HG03432 (cell line): ENCODE results near the gene ANKRD31.
"Not testable (repeated sequence)": the region's sequence is repeated elsewhere in the genome, so short reads cannot be mapped to it uniquely, and the experiment has no call there.

ENCODE experiments used
- ATAC-seq: cut with Tn5 transposase; IDR thresholded peaks from one replicate; pipeline ENCODE4 v1.9.1; 2021; ENCODE audit warnings: mild to moderate bottlenecking, moderate library complexity; ENCODE audit not compliant: unreplicated experiment

The ANKRD31 gene, protein sequence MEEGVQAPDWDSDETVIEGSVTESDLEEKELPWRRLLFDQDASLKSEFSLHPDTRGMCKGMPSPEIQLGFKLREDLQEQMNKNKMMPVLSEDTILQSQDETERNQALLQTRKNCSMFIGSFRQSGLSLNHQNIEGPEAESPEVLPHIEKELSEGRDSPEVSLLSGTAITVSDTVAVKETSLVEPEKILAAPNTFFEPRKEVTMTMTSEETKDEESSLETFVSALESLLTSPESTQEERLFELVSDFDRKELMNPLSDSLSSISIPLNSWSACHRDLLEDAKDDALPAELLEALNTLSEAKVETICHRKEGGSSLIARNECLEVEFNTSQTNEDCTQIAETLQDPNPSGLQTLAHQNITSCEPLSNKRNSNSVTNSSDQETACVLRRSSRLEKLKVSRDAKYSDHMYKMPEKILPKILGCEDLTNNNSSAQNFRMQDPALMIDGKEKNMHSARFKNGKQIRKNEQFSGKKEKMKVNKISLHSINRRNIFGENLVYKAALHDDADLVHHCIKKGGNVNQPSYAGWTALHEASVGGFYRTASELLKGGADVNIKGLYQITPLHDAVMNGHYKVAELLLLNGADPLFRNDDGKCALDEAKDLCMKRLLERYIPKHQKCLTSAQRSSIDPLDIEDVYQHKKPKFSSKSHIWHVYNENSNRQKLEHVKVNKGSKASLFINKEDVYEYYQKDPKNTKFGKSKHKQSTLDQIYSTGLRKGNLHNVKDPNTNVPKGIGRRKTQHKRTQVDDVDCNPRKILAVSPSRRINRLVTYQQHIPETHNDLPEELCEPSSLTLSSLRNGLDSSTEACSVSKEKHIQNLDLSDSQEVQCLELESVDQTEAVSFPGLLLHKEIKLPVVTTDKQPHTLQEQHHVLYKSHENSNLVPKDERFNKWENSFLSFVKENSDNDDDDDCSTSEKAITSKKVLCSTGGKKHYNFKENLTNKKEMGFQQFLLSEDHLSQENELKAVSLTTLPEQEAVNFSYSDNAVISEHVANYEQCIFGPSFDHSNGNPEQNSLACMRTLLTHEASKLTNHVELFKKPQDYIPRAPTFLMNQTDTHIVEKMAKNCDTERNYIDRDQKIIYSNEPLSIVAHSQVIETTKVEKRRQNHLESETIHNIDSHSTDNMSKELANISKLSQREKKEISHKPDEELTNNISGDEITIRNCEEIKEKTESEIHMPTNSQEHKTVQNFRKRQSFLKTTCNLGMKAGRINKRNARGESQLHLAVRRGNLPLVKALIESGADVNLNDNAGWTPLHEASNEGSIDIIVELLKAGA (N-terminal part only)

DNA sequence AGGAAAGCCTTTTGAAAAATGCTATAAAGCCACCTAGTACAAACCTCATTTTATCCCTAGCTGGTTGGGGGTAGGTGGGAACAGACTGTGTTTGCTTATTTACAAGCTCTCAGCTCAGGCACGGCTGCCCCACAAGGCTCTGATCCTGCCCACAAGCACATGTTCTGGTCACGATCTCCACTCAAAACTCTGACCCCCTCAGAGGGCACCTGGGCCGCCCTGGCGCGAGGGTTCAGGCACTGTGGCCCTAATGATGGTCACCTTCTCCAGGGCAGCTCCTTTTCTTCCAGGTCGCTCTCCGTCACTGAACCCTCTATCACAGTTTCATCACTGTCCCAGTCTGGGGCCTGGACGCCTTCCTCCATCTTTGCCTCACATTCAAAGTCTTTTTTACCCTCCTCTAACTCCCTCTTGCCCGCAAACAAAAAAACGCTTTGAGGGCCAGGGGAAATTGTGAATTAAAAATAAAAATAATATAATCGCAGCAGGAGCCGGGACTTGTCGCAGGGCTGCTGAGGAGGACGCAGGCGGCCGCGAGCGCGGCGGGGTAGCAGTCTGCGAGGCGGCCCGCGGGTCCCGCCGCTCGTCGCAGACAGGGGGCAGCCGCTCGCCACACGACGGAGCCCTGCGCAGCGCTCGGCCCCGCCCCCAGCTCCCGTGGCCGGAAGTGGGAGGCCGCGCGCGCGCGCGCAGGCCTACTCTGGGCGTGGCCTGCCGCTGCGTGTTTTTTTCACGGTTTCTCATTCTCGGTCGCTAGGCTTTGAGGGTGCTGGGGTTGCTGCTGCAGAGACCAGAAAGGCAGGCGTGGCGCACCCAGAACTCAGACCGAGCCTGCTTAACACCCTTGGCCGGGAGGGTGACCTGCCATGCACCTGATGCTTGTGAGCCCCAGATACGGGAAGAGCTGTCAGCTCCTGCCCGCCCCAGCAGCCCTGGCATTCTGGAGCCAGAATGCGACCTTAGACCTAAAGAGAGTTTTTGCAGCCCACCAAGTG lies at the start of gene ANKRD31:
Gene ANKRD31, minus strand, starts transcription at position 557 of the 995 bp plus-strand sequence. Its CDS starts 192 bp downstream, at position 365.
- ATAC-seq = peak; percentile 99

DNA sequence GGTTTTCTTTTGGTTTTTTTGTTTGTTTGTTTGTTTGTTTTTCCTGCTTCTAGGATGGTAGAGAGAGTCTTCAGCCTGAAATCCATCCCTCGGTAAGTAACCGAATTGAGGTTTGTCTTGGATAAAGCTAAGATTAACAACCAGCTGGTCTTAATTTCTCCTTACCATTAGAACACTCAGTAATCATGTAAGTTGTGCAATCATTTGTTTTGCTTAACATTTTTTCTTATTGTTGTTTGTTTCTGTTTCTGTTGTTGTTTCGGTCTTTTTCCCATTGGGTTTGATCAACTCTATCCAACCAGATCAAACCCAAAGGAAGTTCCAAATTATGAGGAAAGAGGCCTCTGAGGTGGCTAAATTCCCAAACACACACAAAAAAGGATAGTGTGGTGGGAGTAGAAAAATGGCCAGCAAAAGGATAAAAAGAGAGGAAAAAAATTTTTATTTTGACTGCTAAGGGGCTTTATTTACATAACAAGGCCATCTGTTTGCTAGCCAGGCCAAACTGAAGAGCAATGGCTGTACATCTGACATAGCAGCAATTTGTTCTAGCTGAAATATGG lies 49.6 kb upstream of the ANKRD31 start:
- no peak for ATAC-seq

DNA sequence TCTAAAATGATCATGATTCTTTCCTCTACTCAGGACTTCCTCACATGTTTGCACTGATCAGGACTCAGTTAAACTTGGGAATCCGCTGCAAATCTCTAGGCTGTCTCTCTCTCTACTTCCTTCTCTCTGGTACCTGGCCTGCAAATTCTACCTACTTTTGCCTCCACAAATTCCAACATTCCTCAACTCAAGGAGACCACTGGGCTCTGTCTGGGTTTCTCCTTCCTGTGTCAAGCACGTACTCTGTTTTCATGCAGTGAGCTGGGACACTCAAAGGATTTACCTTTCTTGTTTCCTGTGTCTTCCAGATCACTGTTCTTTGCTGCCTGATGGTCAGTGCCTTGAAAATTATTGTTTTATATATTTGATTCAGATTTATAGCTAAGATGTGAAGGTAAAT lies 45.9 kb upstream of the ANKRD31 start:
- ATAC-seq = no peak

DNA sequence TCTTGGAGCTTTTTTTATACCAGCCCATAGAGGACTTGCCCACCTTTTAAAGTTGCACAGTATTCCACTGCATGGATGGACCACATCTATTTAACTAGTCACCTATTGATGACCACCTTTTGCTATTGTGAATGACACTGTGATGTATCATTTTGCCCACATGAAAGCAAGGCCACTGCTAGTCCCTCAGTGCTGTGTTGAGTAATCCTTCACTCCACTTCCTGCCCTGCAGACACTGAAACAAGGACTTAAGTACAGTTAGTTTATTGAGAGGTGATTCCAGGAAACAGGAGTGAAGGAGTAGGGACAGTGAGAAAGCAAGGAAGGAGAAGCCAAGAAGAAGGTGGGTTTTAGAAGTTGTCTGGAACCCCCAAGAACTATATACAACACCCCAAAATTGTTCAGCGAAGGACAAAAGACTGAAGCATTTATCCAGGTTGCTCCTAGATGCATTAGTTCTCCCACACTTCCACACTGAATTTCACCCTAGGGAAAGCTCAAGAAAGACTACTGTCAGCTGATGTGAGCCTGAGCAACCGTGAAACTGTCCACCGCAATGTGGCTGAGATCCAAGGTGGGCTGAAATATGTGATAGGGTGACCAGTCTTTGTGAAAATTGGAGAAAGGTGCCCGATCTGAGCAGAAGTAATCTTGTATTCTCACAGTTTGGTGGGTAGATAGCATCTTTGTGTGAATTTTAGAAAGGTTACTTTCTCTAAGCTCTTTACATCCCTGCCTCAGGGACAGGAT lies 45.2 kb upstream of the ANKRD31 start:
- no peak for ATAC-seq

DNA sequence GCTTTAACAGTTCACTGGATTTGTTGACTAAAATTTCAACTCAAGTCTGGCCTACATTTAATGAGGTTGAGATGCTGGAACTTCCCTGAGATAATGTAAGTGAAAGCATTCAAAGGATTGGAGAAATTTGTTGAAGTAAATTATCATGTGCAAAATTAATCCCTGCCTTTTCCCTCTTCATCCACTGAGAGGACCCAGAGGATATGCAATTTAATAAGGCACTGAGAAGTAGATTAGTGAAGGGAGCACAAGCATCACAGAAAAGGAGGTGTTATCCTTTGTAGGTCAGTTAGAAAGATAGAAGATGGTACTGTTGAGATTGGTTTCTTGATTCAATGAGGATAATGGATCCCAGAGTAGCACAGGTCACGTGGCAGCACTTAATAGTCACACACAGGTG lies 42.6 kb upstream of the ANKRD31 start:
- ATAC-seq = no peak

DNA sequence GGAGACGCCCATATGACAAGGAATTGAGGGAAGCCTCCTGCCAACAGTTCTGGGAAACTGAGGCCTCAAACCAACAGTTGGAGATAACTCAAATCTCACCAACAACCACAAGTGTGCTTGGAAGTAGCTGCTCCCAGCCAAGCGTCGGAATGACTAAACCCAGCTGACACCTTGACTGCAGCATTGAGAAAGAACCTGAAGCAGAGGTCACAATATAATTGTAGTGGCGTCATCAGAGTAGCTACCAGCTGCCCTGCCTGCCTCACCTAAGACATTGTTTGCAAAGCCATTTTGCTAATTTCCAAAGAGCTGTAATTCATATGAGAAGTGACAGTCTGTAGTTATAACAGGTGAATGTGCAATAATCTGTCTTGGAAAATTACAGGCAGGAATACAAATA lies 40.8 kb upstream of the ANKRD31 start:
- ATAC-seq = no peak

DNA sequence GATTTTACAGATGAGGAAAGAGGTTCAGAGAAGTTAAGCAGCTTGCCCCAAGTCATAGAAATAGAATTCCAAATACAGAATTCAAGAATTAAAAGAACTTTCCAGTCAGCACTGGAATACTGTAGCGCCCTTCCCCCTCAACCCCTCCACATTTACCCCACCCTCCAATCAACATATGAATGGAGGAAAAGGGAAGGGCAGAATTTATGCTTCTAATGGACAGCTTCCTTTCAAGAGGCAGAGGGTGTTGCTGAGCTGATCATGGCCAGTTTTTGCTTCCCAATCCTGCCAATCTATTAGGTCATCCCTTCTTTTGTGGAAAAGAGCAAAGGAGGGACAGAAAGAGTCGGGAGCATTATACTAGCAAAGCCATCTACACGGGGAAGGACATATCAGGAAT lies 39.1 kb upstream of the ANKRD31 start:
- ATAC-seq = no peak

DNA sequence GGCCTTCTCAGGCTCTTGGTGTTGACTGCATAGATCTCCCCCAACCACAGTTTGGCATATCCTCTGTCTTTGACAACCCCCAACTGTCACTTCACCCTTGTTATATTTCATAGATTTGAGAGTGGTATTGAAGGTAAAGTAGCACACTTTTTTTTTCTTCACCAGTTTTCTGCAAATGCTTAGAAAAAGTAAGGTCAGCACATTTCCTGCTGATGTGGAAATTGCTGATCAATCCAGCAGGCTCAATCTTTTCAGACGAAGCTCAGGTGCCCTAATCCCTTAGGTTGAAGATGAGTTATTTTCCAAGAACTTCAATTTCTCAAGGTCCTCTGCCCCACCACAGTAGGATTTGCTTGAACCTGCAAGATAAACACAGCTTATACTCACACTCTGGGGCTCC lies 38.5 kb upstream of the ANKRD31 start:
- ATAC-seq = no peak

DNA sequence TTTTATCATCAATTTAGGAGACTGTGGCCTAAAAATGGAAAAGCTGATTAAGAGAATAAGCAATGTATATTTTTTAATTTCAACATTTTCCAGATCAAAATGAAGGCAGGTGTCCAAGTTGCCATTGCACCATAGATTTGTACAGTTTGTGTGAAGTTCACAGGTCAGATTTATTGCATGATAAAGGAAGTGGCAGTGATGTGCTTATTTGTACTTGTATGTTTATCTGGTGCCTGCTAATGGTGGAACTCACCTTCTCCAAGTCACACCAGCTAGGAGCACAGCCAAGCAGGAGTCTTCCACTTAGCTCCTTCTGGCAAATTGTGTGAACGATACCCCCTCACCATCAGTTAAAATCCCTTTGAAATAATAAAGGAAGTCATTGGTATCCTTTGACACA lies 37.8 kb upstream of the ANKRD31 start:
- ATAC-seq = no peak

DNA sequence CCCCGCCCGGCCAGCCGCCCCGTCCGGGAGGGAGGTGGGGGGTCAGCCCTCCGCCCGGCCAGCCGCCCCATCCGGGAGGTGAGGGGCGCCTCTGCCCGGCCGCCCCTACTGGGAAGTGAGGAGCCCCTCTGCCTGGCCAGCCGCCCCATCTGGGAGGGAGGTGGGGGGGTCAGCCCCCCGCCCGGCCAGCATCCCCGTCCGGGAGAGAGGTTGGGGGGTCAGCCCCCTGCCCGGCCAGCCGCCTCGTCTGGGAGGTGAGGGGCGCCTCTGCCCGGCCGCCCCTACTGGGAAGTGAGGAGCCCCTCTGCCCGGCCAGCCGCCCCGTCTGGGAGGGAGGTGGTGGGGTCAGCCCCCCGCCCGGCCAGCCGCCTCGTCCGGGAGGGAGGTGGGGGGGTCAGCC lies 33.9 kb upstream of the ANKRD31 start:
- ATAC-seq = not testable (repeated sequence)

DNA sequence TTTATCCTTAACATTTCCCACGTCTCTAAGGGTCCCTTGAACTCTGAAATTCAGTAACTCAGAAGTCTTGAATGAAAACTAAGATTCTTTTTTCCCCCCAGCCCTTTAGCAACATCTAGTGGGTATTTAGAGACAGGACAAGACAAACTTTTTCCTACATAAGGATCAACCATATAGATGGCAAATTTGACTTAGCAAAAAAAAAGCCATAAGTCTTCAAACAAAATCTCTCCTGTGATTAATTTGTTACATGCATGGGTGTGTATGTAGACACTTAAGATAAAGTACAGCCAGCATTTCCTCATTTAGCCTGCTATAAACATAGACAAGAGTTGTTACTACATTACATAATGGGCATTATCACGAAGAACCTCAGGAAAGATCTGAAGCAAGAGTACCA lies 29.1 kb upstream of the ANKRD31 start:
- no peak for ATAC-seq

DNA sequence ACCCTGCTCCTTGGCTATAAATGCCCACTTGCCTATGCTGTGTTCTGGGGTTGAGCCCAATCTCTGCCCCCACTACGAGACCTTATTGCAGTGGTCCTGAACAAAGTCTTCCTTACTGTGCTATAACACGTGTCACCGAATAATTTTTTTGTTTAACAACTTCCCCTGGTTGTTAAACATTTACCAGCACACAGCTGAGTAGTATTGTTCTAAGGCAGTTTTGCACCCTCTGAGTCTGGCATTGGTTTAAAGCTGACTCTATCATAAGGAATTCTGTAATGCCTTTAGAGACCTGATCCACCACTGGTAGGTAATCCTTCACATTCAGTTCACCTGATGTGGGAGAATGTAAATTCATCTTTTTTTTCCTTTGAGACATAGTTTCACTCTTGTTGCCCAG lies 25.6 kb upstream of the ANKRD31 start:
- no peak for ATAC-seq

DNA sequence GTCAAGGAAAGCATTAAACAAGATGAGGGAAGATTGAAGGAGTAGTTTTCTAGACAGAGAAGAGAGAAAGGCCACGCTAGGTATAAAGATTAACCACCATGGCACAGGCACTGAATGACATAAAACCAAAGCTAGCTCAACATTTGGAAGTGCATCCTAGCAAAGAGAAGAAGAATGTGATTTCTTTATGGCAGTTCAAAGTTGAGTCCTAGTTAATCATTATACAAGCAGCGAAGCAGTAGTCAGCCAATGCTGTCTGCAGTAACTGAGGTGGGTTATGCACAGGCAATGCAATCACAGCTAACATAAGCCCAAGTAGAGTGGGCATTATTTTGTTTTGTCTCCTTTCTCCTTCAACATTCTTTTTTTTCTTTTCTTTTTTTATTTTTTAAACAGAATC lies 24.0 kb upstream of the ANKRD31 start:
- ATAC-seq = no peak

DNA sequence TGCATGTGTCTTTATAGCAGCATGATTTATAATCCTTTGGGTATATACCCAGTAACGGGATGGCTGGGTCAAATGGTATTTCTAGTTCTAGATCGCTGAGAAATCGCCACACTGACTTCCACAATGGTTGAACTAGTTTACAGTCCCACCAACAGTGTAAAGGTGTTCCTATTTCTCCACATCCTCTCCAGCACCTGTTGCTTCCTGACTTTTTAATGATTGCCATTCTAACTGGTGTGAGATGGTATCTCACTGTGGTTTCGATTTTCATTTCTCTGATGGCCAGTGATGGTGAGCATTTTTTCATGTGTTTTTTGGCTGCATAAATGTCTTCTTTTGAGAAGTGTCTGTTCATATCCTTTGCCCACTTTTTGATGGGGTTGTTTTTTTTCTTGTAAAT lies 13.8 kb upstream of the ANKRD31 start:
- ATAC-seq = not testable (repeated sequence)

DNA sequence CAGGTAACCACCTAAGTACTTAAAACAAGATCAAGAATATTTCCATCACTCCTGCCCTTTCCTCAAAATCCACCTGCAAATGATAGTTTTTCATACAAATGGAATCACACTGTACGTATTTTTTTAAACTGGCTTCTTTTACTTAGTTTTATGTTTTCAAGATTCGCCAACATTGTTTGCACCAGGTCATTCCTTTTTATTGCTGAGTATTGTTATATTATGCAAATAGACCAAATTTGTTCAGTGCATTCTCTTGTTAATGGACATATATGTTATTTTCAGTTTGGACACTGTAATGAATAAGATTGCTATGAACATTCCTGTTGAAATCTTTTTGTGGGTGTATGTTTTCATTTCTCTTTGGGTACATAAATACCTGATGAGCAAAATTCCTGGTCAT lies 8.3 kb upstream of the ANKRD31 start:
- ATAC-seq = no peak

DNA sequence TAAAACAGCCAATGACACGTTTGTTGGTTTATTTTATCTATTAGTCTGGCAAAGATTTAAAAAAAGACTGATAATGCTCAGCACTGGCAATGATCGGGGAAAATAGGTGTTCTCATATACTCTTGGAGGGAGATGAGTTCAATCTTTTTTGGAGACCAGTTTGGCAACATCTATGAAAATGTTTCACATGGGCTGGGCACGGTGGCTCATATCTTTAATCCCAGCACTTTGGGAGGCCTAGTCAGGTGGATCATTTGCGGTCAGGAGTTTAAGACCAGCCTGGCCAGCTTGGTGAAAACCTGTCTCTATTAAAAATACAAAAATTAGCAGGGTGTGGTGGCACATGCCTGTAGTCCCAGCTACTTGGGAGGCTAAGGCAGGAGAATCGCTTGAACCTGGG lies 6.8 kb upstream of the ANKRD31 start:
- ATAC-seq = no peak

DNA sequence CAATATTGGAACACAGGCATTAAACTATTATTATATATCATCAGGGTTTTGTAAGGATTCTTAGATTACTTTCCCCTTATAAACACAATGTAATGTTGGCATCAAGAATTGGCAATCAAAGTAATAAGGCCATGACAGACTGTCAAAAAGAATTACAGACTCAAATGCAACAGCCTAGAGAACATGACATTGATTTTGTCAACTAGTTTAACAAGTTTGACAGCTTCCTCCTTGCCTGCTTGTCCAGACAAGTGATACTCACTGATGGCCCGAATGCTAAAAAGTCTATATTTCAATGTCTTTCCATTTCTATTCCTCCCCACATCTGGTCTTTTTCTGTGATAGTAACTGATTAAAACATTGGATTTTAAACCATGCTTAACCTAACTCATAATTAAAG lies 6.4 kb upstream of the ANKRD31 start:
- ATAC-seq = no peak

DNA sequence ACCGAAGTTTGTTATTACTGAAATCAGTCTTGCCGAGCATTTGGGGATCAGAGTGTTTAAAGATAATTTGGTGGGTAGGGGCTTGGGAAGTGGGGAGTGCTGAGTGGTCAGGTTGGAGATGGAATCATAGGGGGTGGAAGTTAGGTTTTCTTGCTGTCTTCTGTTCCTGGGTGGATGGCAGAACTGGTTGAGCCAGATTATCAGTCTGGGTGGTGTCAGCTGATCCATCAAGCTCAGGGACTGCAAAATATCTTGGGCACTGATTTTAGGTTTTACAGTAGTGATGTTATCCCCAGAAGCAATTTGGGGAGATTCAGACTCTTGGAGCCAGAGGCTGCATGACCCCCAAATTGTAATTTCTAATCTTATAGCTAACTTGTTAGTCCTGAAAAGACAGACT lies 5.4 kb upstream of the ANKRD31 start:
- no peak for ATAC-seq

DNA sequence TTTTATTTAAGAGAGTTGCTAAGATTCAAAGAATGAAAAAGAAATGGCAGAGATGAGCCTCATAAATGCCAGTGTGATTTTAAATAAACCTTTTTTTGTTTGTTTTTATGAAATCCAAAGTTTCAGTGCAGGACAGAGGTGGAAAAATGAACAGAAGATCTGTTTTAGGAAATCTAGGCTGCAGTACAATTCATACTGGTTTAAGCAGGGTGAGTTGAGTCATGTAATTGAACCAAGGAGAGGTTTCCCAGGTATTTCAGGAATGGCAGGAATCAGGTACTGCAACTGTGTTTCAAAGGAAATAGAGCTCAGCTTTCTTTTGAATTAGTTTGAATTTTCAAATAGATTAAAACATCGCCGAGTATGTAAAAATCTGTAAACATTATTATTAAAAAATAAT lies 3.0 kb upstream of the ANKRD31 start:
- ATAC-seq = no peak
